HUES6 (cell line): Measurements from ENCODE around the gene PAX8.

Experiments used
- H3K27ac ChIP-seq: 2 replicates; pipeline ENCODE4 v1.7.0; 2013; ENCODE audit warnings: low read depth, mild to moderate bottlenecking, low read length, inconsistent platforms
- H3K27me3 ChIP-seq: 2 replicates; pipeline ENCODE4 v1.6.1; 2013; ENCODE audit warnings: low read length; ENCODE audit not compliant: control insufficient read depth, insufficient read depth
- H3K36me3 ChIP-seq: 2 replicates; pipeline ENCODE4 v1.6.1; 2013; ENCODE audit warnings: low read length; ENCODE audit not compliant: control insufficient read depth, insufficient read depth
- H3K4me1 ChIP-seq: 2 replicates; pipeline ENCODE4 v1.6.1; 2013; ENCODE audit warnings: low read length; ENCODE audit not compliant: control insufficient read depth, insufficient read depth
- H3K4me3 ChIP-seq: 2 replicates; pipeline ENCODE4 v1.5.1; 2013; ENCODE audit warnings: low read depth, low read length
- H3K9ac ChIP-seq: one replicate; pipeline ENCODE4 v1.6.1; 2013; ENCODE audit warnings: mild to moderate bottlenecking, low read length
- H3K9me3 ChIP-seq: 2 replicates; pipeline ENCODE4 v1.6.1; 2013; ENCODE audit warnings: low read depth, low read length; ENCODE audit not compliant: control insufficient read depth, insufficient read depth

Gene PAX8

GRCh38 chr2:113198790-113199612 is 79.7 kb downstream of the PAX8 start:
- no peaks in the 10 kb centered on the region for H3K36me3 ChIP-seq
- H3K27ac ChIP-seq, result no peak overlapping the region
- H3K9ac ChIP-seq, result peak overlapping the region; percentile 29

DNA sequence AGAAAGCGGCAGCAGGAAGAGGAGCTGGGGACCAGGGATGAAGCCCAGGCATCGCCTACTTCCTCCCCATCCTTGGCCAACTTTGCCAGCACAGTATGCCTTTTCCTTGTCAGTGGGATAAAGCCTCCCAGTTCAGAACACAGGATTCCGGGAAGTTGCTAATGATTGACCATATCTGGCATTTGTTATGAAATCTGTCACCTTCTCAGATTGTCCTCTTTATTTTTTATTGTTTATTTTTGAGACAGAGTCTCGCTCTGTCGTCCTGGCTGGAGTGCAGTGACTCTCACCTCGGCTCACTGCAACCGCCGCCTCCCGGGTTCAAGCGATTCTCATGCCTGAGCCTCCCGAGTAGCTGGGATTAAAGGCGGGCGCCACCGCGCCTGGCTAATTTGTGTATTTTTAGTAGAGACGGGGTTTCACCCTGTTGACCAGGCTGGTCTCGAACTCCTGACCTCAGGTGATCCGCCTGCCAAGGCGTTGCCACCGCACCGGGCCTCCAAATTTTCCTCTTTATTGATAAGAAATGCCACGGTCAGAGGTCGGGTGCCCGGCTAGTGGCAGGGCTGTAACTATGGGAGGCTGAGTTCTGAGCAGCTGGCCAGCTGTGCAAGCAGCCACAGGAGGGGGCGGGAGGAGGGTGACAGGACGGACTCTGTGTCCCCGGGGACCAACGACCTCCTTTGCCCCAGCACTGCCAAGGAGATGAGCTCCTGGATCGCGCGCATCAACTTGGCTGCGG is 80.5 kb downstream of the PAX8 start:
- H3K9ac ChIP-seq, result no peak overlapping the region
- peak overlapping the region; percentile 67 for H3K4me3 ChIP-seq
- H3K27me3 ChIP-seq, result peaks cover 26% of the 10 kb centered on the region
- no peak overlapping the region for H3K27ac ChIP-seq
- no peaks in the 10 kb centered on the region for H3K36me3 ChIP-seq
- no peaks in the 10 kb centered on the region for H3K9me3 ChIP-seq
- no peaks in the 10 kb centered on the region for H3K4me1 ChIP-seq

More at GRCh38 chr2:113198790-113199612, 79.7 kb downstream of the PAX8 start:
- no peaks in the 10 kb centered on the region for H3K9me3 ChIP-seq
- H3K4me1 ChIP-seq, result no peaks in the 10 kb centered on the region
- H3K27me3 ChIP-seq, result peaks cover 26% of the 10 kb centered on the region
- peak overlapping the region; percentile 67 for H3K4me3 ChIP-seq

DNA sequence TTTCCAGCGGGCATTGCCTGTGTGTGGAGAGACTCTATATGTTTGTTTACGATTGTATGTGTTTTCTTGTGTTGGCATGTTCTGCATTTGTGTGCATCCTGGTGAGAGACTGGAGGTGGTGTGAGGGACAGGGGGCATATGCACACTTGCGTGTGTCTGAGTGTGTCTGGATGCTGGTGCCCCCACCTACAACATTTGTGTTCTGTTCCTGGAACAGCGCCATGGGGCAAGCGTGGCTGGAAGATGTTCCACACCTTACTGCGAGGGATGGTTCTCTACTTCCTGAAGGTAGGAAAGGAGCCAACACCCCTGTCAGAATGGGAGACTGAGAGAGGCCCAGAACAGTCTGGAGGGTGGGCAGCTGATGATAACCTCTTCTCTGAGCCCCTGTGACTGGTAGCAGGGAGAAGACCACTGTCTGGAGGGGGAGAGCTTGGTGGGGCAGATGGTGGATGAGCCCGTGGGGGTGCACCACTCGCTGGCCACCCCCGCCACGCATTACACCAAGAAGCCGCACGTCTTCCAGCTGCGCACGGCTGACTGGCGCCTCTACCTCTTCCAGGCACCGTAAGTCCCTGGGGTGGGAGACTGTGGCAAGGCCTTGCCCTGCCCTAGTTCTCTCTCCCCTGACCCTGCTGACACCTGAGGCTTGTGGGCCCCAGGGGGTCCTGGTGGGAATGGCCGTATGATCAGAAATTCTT is 81.2 kb downstream of the PAX8 start:
- Histone ChIP-seq H3K27ac (no peak overlapping the region), H3K36me3 (no peaks in the 10 kb centered on the region), H3K4me3 (no peak overlapping the region), H3K27me3 (peaks cover 26% of the 10 kb centered on the region), H3K9ac (no peak overlapping the region), H3K9me3 (no peaks in the 10 kb centered on the region), H3K4me1 (no peaks in the 10 kb centered on the region)

GRCh38 chr2:113196839-113197238 is 81.9 kb downstream of the PAX8 start:
- H3K9me3 ChIP-seq, result no peaks in the 10 kb centered on the region
- no peaks in the 10 kb centered on the region for H3K36me3 ChIP-seq
- no peak overlapping the region for H3K9ac ChIP-seq
- no peak overlapping the region for H3K27ac ChIP-seq
- H3K4me1 ChIP-seq, result no peaks in the 10 kb centered on the region
- H3K4me3 ChIP-seq, result no peak overlapping the region
- peaks cover 26% of the 10 kb centered on the region for H3K27me3 ChIP-seq

GRCh38 chr2:113195923-113196501 is 82.7 kb downstream of the PAX8 start:
- no peaks in the 10 kb centered on the region for H3K9me3 ChIP-seq
- H3K27me3 ChIP-seq, result peaks cover 26% of the 10 kb centered on the region
- no peak overlapping the region for H3K9ac ChIP-seq
- no peak overlapping the region for H3K27ac ChIP-seq
- no peaks in the 10 kb centered on the region for H3K36me3 ChIP-seq
- H3K4me3 ChIP-seq, result no peak overlapping the region
- no peaks in the 10 kb centered on the region for H3K4me1 ChIP-seq

DNA sequence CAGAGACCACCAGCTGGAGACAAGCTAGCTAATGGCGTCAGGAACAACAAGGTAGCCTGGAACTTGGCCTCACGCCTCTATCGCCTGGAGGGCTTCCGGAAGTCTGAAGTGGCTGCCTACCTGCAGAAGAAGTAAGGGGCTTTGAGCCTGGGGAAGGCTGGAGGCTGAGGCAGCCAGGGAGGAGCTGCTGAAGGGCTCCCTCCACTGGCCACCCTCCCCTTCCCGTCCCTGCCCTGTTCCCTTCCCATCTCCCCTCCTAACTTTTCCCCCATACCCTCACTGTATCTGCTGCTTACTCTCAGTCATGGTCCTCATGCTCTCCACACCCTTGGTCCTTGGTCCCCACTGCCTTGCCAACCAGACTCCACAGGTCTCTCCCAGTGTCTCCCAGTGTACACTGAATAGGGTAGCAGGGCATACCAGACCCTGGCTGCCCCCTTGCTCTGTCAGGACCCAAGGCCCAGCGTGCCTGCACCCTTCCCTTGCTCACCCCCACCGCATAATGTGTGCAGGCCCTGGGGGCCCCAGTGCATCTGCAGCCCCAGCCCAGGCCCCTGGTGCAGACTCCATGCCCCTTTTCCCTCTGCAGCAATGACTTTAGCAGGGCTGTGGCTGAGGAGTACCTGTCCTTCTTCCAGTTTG is 86.1 kb downstream of the PAX8 start:
- no peaks in the 10 kb centered on the region for H3K9me3 ChIP-seq
- no peak overlapping the region for H3K4me3 ChIP-seq
- peaks cover 15% of the 10 kb centered on the region for H3K27me3 ChIP-seq
- H3K27ac ChIP-seq, result no peak overlapping the region
- no peaks in the 10 kb centered on the region for H3K36me3 ChIP-seq
- H3K4me1 ChIP-seq, result 0 out of 2 replicates have a peak, but pooled peaks cover 1% of the 10 kb centered on the region
- H3K9ac ChIP-seq, result no peak overlapping the region

DNA sequence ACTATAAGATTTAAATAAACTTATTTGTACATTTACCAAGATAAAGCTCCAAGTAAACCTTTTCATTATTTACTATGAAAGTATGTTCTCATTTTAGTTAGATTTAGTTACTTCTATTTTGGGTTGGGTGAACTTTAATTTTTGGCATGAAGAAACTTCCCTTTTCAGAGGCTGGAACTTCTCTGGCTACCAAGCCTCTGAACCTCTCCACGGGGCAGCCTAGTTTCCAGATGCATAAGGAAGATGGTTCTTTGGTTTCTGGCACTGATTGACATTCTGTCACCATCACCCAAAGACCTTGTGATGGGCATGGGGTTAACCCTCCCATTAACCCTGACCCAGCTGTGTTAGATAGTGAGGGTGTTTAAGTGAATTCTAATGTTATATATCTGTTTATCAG is 87.8 kb downstream of the PAX8 start:
- Histone ChIP-seq H3K4me1 (0 out of 2 replicates have a peak, but pooled peaks cover 4% of the 10 kb centered on the region), H3K9me3 (no peaks in the 10 kb centered on the region), H3K36me3 (no peaks in the 10 kb centered on the region), H3K27ac (no peak overlapping the region), H3K9ac (no peak overlapping the region), H3K27me3 (no peaks in the 10 kb centered on the region), H3K4me3 (no peak overlapping the region)

- Histone ChIP-seq H3K27ac (no peak overlapping the region), H3K9me3 (no peaks in the 10 kb centered on the region), H3K9ac (no peak overlapping the region), H3K27me3 (no peaks in the 10 kb centered on the region), H3K4me3 (no peak overlapping the region), H3K4me1 (0 out of 2 replicates have a peak, but pooled peaks cover 4% of the 10 kb centered on the region), H3K36me3 (no peaks in the 10 kb centered on the region)
Measured at GRCh38 chr2:113187771-113188170, 91.0 kb downstream of the PAX8 start.

GRCh38 chr2:113186433-113186796 is 92.3 kb downstream of the PAX8 start:
- peaks cover 4% of the 10 kb centered on the region; the same call in 1 of the 2 replicates for H3K4me1 ChIP-seq
- no peak overlapping the region for H3K9ac ChIP-seq
- no peaks in the 10 kb centered on the region for H3K9me3 ChIP-seq
- no peak overlapping the region for H3K27ac ChIP-seq
- no peak overlapping the region for H3K4me3 ChIP-seq
- no peaks in the 10 kb centered on the region for H3K36me3 ChIP-seq
- H3K27me3 ChIP-seq, result no peaks in the 10 kb centered on the region

GRCh38 chr2:113185664-113186432 is 92.9 kb downstream of the PAX8 start:
- peaks cover 4% of the 10 kb centered on the region; the same call in 1 of the 2 replicates for H3K4me1 ChIP-seq
- no peaks in the 10 kb centered on the region for H3K36me3 ChIP-seq
- H3K9ac ChIP-seq, result no peak overlapping the region
- no peak overlapping the region for H3K4me3 ChIP-seq
- no peaks in the 10 kb centered on the region for H3K27me3 ChIP-seq
- H3K9me3 ChIP-seq, result no peaks in the 10 kb centered on the region
- no peak overlapping the region for H3K27ac ChIP-seq
